SHP77 treated with DMSO at 0.1 percent for 48 hours (cell line): ENCODE results near the gene LCE3B.

Experiments used
- DNase-seq: peaks from one replicate; lab custom pipeline; 2025; lab: John Stamatoyannopoulos, UW

Gene LCE3B

DNA sequence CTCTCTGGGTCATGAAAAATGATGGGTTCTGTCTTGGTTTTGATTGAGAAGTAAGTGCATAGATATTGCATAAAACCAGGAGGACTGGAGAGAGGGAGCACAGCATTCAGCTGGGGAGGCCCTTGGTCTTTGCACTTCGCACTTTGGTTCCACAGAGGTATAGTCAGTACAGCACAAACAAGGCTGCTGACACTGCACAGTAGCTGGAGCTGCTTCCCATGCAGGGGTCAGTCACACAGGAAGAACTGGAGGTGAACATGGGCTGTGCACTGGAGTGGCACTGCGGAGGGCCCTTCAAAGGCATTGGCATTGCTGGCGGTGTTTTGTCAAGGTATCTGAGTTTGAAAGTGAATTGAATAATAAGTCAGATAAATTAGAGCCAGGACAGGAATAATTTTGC, 45.0 kb downstream of the LCE3B start:
- no peak for DNase-seq

DNA sequence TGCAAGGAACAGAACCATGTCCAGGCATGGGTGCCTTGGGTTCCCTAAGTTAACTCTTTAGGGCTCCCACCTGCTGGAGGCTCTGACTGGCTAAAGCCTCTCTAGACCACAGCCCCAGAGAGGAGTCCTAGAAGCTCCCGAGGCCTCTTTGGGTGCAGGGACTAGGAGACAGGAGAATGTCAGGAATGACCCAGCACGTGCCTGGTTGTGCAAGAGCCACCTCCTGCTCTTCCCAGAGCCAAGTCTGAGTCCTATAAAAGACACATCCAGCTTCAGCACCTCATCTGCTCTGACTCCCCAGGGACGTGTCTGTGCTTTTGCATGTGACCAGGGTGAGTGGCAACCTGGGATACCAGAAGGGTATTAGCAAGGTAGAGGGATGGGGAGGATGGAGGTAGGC, 49.5 kb downstream of the LCE3B start, which contains the start of gene LCE2D:
LCE2D (plus strand) TSS at position 283 of the 400 bp plus-strand sequence. CDS start 726 bp downstream, outside the sequence.
- no peak for DNase-seq
